SJSA1 (cell line): Measurements from ENCODE around the gene ZNF366. TPM values are rescaled to one million over a fixed set of nuclear protein-coding genes. Genes with fewer than 3 reads are reported as not detected.

Source experiments
- DNase-seq, 2 experiments: peaks; one replicate each; pipeline ENCODE4 v3.0.0-alpha.2; 2015 to 2020; ENCODE audit warnings: low spot score in 2 of 2, low read depth in 1 of 2
- H3K27ac ChIP-seq: fragments of 250-450 bp; sonication (Bioruptor Pico); 2 replicates; pipeline ENCODE4 v1.5.1; 2020; ENCODE audit warnings: mild to moderate bottlenecking, moderate library complexity
- H3K27me3 ChIP-seq: fragments of 250-450 bp; sonication (Bioruptor Pico); replicated peaks from 2 replicates; pipeline ENCODE4 v1.5.1; 2020; ENCODE audit warnings: mild to moderate bottlenecking, moderate library complexity
- H3K36me3 ChIP-seq: fragments of 250-450 bp; sonication (Bioruptor Pico); 2 replicates; pipeline ENCODE4 v1.5.1; 2020; ENCODE audit warnings: mild to moderate bottlenecking
- H3K4me1 ChIP-seq: fragments of 250-450 bp; sonication (Bioruptor Pico); replicated peaks from 2 replicates; pipeline ENCODE4 v1.6.1; 2021; ENCODE audit warnings: mild to moderate bottlenecking
- H3K4me3 ChIP-seq: fragments of 250-450 bp; sonication (Bioruptor Pico); 2 replicates; pipeline ENCODE4 v1.5.1; 2020; ENCODE audit warnings: mild to moderate bottlenecking
- H3K9me3 ChIP-seq: fragments of 250-450 bp; sonication (Bioruptor Pico); replicated peaks from 2 replicates; pipeline ENCODE4 v1.5.1; 2020; ENCODE audit warnings: mild to moderate bottlenecking
- total RNA-seq: library from RNA; depleted of rRNA; stranded (reverse); fragments of >200 nt; shearing (Covaris generic); gene quantifications from 2 replicates; pipeline ENCODE4 v1.2.3, GENCODE V29; 2014

Gene ZNF366
- total RNA-seq, 1 experiment from 2014 or later = not detected

DNA sequence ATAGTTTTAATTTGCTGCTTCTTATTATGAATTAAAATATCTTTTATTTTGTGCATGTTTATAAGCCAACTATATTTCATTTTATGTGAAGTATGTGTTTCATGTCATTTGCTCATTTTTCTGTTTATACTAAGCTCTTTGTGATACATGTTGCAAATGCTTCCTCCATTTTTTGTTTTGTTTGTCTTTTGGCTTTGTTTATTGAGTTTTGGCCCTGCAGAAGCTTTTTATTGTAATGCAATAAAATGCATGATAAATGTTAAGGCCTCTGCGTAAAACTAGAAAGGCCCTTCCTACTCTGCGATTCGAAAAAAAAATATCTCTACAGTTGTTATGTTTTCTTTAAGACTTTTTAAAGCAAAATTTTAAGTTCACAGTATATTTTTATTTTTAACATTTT, 9.4 kb downstream of the ZNF366 start:
- no peak overlapping the region for H3K27ac ChIP-seq
- no peak for DNase-seq
- no peaks in the 10 kb centered on the region for H3K9me3 ChIP-seq

GRCh38 chr5:72495410-72495809, 11.8 kb downstream of the ZNF366 start:
- no peak overlapping the region for H3K4me3 ChIP-seq
- no peak overlapping the region for H3K27ac ChIP-seq
- no peaks in the 10 kb centered on the region for H3K27me3 ChIP-seq
- H3K9me3 ChIP-seq = no peaks in the 10 kb centered on the region
- no peak for DNase-seq
- H3K36me3 ChIP-seq = no peaks in the 10 kb centered on the region
- H3K4me1 ChIP-seq = peaks cover 16% of the 10 kb centered on the region

More for the DNA sequence above, 9.4 kb downstream of the ZNF366 start:
- Histone ChIP-seq H3K27me3 (no peaks in the 10 kb centered on the region), H3K4me3 (no peak overlapping the region), H3K36me3 (no peaks in the 10 kb centered on the region), H3K4me1 (peaks cover 16% of the 10 kb centered on the region)

- no peak for DNase-seq
These were observed 12.5 kb downstream of the ZNF366 start for GRCh38 chr5:72494623-72495124.

GRCh38 chr5:72489536-72489935, 17.7 kb downstream of the ZNF366 start:
- Histone ChIP-seq H3K4me3 (no peak overlapping the region), H3K4me1 (0 out of 2 replicates have a peak, but pooled peaks cover 3% of the 10 kb centered on the region), H3K27ac (no peak overlapping the region), H3K36me3 (no peaks in the 10 kb centered on the region), H3K9me3 (no peaks in the 10 kb centered on the region), H3K27me3 (no peaks in the 10 kb centered on the region)
- DNase-seq = no peak

More at GRCh38 chr5:72494623-72495124, 12.5 kb downstream of the ZNF366 start:
- H3K27ac ChIP-seq = no peak overlapping the region
- H3K27me3 ChIP-seq = no peaks in the 10 kb centered on the region
- no peaks in the 10 kb centered on the region for H3K9me3 ChIP-seq
- H3K36me3 ChIP-seq = no peaks in the 10 kb centered on the region
- peaks cover 16% of the 10 kb centered on the region for H3K4me1 ChIP-seq
- no peak overlapping the region for H3K4me3 ChIP-seq

- H3K9me3 ChIP-seq = no peaks in the 10 kb centered on the region
- 0 out of 2 replicates have a peak, but pooled peaks cover 3% of the 10 kb centered on the region for H3K4me1 ChIP-seq
- no peak overlapping the region for H3K27ac ChIP-seq
- no peak for DNase-seq
- no peaks in the 10 kb centered on the region for H3K27me3 ChIP-seq
- no peak overlapping the region for H3K4me3 ChIP-seq
- H3K36me3 ChIP-seq = no peaks in the 10 kb centered on the region
These were observed 18.5 kb downstream of the ZNF366 start for GRCh38 chr5:72488756-72489155.

GRCh38 chr5:72487177-72487576, 20.0 kb downstream of the ZNF366 start:
- Histone ChIP-seq H3K36me3 (no peaks in the 10 kb centered on the region), H3K4me1 (0 out of 2 replicates have a peak, but pooled peaks cover 3% of the 10 kb centered on the region), H3K27me3 (no peaks in the 10 kb centered on the region), H3K27ac (no peak overlapping the region), H3K9me3 (no peaks in the 10 kb centered on the region), H3K4me3 (no peak overlapping the region)
- DNase-seq = no peak

- H3K27me3 ChIP-seq = no peaks in the 10 kb centered on the region
- H3K9me3 ChIP-seq = no peaks in the 10 kb centered on the region
- H3K36me3 ChIP-seq = no peaks in the 10 kb centered on the region
- H3K4me1 ChIP-seq = 0 out of 2 replicates have a peak, but pooled peaks cover 3% of the 10 kb centered on the region
- no peak overlapping the region for H3K27ac ChIP-seq
- no peak for DNase-seq
- H3K4me3 ChIP-seq = no peak overlapping the region
These were observed 20.8 kb downstream of the ZNF366 start for GRCh38 chr5:72486371-72486770.

- DNase-seq = no peak
These were observed 21.7 kb downstream of the ZNF366 start for GRCh38 chr5:72485430-72485974.

GRCh38 chr5:72482046-72482445, 25.2 kb downstream of the ZNF366 start:
- no peak for DNase-seq
- no peak overlapping the region for H3K27ac ChIP-seq
- H3K4me1 ChIP-seq = no peaks in the 10 kb centered on the region
- H3K27me3 ChIP-seq = no peaks in the 10 kb centered on the region
- no peaks in the 10 kb centered on the region for H3K9me3 ChIP-seq
- H3K4me3 ChIP-seq = no peak overlapping the region
- no peaks in the 10 kb centered on the region for H3K36me3 ChIP-seq

More at GRCh38 chr5:72485430-72485974, 21.7 kb downstream of the ZNF366 start:
- no peaks in the 10 kb centered on the region for H3K36me3 ChIP-seq
- H3K27ac ChIP-seq = no peak overlapping the region
- H3K9me3 ChIP-seq = no peaks in the 10 kb centered on the region
- no peak overlapping the region for H3K4me3 ChIP-seq
- 0 out of 2 replicates have a peak, but pooled peaks cover 3% of the 10 kb centered on the region for H3K4me1 ChIP-seq
- no peaks in the 10 kb centered on the region for H3K27me3 ChIP-seq

- Histone ChIP-seq H3K36me3 (no peaks in the 10 kb centered on the region), H3K27ac (no peak overlapping the region), H3K27me3 (no peaks in the 10 kb centered on the region), H3K9me3 (no peaks in the 10 kb centered on the region), H3K4me3 (no peak overlapping the region), H3K4me1 (no peaks in the 10 kb centered on the region)
- no peak for DNase-seq
These were observed 26.4 kb downstream of the ZNF366 start for GRCh38 chr5:72480841-72481240.

DNA sequence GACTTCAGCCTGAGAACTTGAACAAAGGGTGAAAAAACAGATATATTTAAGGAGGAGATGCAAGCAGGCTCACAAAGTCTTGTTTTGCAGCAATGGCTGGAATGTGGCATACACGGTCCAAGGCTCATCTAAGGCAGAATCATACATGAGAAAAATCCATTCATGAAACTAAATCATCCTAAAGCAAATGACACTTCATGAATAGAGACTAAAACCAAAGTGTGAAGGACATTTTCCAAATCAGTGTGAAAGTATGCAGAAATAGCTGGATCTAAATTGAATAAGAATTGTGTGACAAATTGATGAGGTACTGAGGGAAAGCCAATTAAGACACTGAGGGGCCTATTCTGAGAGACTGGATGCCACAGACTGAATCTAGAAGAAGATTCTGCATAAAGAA, 27.3 kb downstream of the ZNF366 start:
- no peaks in the 10 kb centered on the region for H3K4me1 ChIP-seq
- H3K36me3 ChIP-seq = no peaks in the 10 kb centered on the region
- no peaks in the 10 kb centered on the region for H3K27me3 ChIP-seq
- no peaks in the 10 kb centered on the region for H3K9me3 ChIP-seq
- H3K27ac ChIP-seq = no peak overlapping the region
- no peak overlapping the region for H3K4me3 ChIP-seq
- no peak for DNase-seq

GRCh38 chr5:72478684-72479083, 28.5 kb downstream of the ZNF366 start:
- H3K9me3 ChIP-seq = no peaks in the 10 kb centered on the region
- no peak overlapping the region for H3K27ac ChIP-seq
- no peaks in the 10 kb centered on the region for H3K27me3 ChIP-seq
- no peaks in the 10 kb centered on the region for H3K36me3 ChIP-seq
- no peak for DNase-seq
- 0 out of 2 replicates have a peak, but pooled peaks cover 5% of the 10 kb centered on the region for H3K4me1 ChIP-seq
- no peak overlapping the region for H3K4me3 ChIP-seq

GRCh38 chr5:72478276-72478675, 28.9 kb downstream of the ZNF366 start:
- Histone ChIP-seq H3K4me3 (no peak overlapping the region), H3K9me3 (no peaks in the 10 kb centered on the region), H3K27me3 (no peaks in the 10 kb centered on the region), H3K4me1 (0 out of 2 replicates have a peak, but pooled peaks cover 5% of the 10 kb centered on the region), H3K27ac (no peak overlapping the region), H3K36me3 (no peaks in the 10 kb centered on the region)
- DNase-seq = no peak

- no peaks in the 10 kb centered on the region for H3K27me3 ChIP-seq
- H3K4me1 ChIP-seq = 0 out of 2 replicates have a peak, but pooled peaks cover 5% of the 10 kb centered on the region
- no peak for DNase-seq
- no peak overlapping the region for H3K4me3 ChIP-seq
- H3K27ac ChIP-seq = no peak overlapping the region
- no peaks in the 10 kb centered on the region for H3K9me3 ChIP-seq
- no peaks in the 10 kb centered on the region for H3K36me3 ChIP-seq
These were observed 29.6 kb downstream of the ZNF366 start for GRCh38 chr5:72477644-72478043.
